Fibroblast of upper back skin (primary cell): ENCODE measurements around the gene PI4KA.

ENCODE experiments used
- DNase-seq: peaks from one replicate; pipeline ENCODE4 v3.0.0-alpha.2; 2013

PI4KA gene

GRCh38 chr22:20881869-20882815, 23.5 kb upstream of the PI4KA start:
- no peak for DNase-seq

- DNase-seq, result no peak
Observed at GRCh38 chr22:20881231-20881630, 22.6 kb upstream of the PI4KA start.

GRCh38 chr22:20877715-20878114, 19.1 kb upstream of the PI4KA start:
- DNase-seq, result no peak

GRCh38 chr22:20875296-20875695, 16.7 kb upstream of the PI4KA start:
- no peak for DNase-seq

- no peak for DNase-seq
Observed at GRCh38 chr22:20873214-20873613, 14.6 kb upstream of the PI4KA start.

- DNase-seq, result no peak
Observed at GRCh38 chr22:20869234-20869633, 10.6 kb upstream of the PI4KA start.

GRCh38 chr22:20868025-20868962, 9.7 kb upstream of the PI4KA start:
- DNase-seq, result no peak

GRCh38 chr22:20867179-20868024, 8.8 kb upstream of the PI4KA start:
- no peak for DNase-seq

GRCh38 chr22:20866736-20867135, 8.1 kb upstream of the PI4KA start:
- DNase-seq, result no peak

GRCh38 chr22:20865875-20866445, 7.3 kb upstream of the PI4KA start:
- DNase-seq, result no peak

GRCh38 chr22:20865331-20865730, 6.7 kb upstream of the PI4KA start:
- DNase-seq, result no peak

GRCh38 chr22:20864186-20864908, 5.7 kb upstream of the PI4KA start:
- DNase-seq, result no peak

GRCh38 chr22:20863366-20863765, 4.8 kb upstream of the PI4KA start:
- no peak for DNase-seq

- DNase-seq, result no peak
Observed at GRCh38 chr22:20862540-20862939, 3.9 kb upstream of the PI4KA start.

GRCh38 chr22:20859615-20860014, 1.0 kb upstream of the PI4KA start:
- no peak for DNase-seq

- peak; percentile 85 for DNase-seq
Observed at GRCh38 chr22:20857838-20858614, 585 bp downstream of the PI4KA start.

- DNase-seq, result no peak
Observed at GRCh38 chr22:20857247-20857643, 1.4 kb downstream of the PI4KA start.

GRCh38 chr22:20853236-20853660, 5.4 kb downstream of the PI4KA start:
- no peak for DNase-seq

GRCh38 chr22:20852503-20852902, 6.1 kb downstream of the PI4KA start:
- no peak for DNase-seq

GRCh38 chr22:20852076-20852475, 6.5 kb downstream of the PI4KA start:
- no peak for DNase-seq
